ENCODE results near the gene CYP2D6. TPM values are rescaled to one million over a fixed set of nuclear protein-coding genes. Genes with fewer than 3 reads are reported as not detected.

CYP2D6 gene
- total and polyA plus RNA-seq, 10 of the 15 experiments (the other 5 are each of a cell fraction or from before 2014, with no cell fraction given): 0.08 to 1.4 (median 0.39) TPM

DNA sequence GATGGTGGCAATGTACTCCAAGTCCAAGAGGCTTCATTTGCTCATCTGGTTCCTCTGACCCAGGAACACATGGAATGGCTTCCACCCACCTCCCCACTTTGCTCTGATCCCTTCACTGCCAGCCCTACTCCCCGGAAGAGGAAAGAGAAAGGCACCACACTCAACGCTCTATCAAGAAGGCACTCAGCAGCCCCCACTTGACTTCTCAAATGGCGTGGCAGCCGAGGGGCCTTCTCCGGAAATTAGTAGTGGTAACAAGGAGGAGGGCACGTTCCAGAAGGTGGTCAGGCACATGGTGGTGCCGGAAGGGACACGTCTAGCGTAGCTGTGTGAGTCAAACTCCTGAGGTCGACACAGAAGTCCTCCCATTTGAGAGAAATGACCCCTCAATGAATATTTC is 36.5 kb upstream of the CYP2D6 start:
- Histone ChIP-seq H3K9ac (ENCODE audit: control insufficient read depth, insufficient read depth, low read length) (no peak overlapping the region), H3K27me3 (replicated peaks in 1 of 2; ENCODE audit: control insufficient read depth in 2 of 2, insufficient read depth in 2 of 2, low read length in 1 of 2) (no peaks in the 10 kb centered on the region), H3K27ac (ENCODE audit: control insufficient read depth, insufficient read depth) (no peak overlapping the region), H3K36me3 (ENCODE audit: control insufficient read depth in 2 of 2, insufficient read depth in 2 of 2, low read length in 1 of 2) (peaks cover 14 to 48% of the 10 kb centered on the region in 2 experiments; a peak in 3 of 4 replicates), H3K4me1 (ENCODE audit: control insufficient read depth, insufficient read depth, low read length) (peaks cover 2% of the 10 kb centered on the region), H3K4me3 (no peak overlapping the region), H3K79me2 (ENCODE audit: control insufficient read depth, insufficient read depth, low read length) (peaks cover 4% of the 10 kb centered on the region), H4K20me1 (ENCODE audit: control insufficient read depth, insufficient read depth) (no peaks in the 10 kb centered on the region; the same call in 1 of the 2 replicates), H3K9me3 (replicated peaks; ENCODE audit: control insufficient read depth, insufficient read depth, low read length) (no peaks in the 10 kb centered on the region), H3K4me2 (ENCODE audit: control insufficient read depth, insufficient read depth) (no peak overlapping the region), H2AFZ (ENCODE audit: control insufficient read depth, low read depth, low read length) (no peak overlapping the region)
- POLR2A ChIA-PET: no interaction called here
- RAD21 ChIA-PET (ENCODE audit: unreplicated experiment): interaction anchor here (0.8 to 1.0 kb wide), 2 partner anchors 63 to 201 kb away, joined by 3 read pairs; no protein-coding TSS in a partner anchor
- DNase-seq (ENCODE audit: low read depth, low spot score): no peak
- CTCF ChIA-PET: interaction anchor here (0.9 to 2.2 kb wide), 4 partner anchors 75 to 277 kb away, joined by 3 to 11 read pairs (median 5); partner anchors contain the start of gene NDUFA6
- intact Hi-C loops (cut with micrococcal nuclease; ENCODE audit: unreplicated experiment) (loop anchor here (5.0 kb wide), 1 partner anchor 200 kb away; the partner anchor contains the start of gene SEPTIN3), in situ Hi-C loops (cut with MboI) (loop anchor here (5.0 kb wide), 1 partner anchor 270 kb away; no protein-coding TSS in a partner anchor)
- no peak for TF ChIP-seq HDAC6 (IDR thresholded peaks at IDR 0.05; ENCODE audit: unreplicated experiment)
- no peak for TF ChIP-seq DPF2 (IDR thresholded peaks at IDR 0.05)
- TF ChIP-seq BHLHE40 (IDR thresholded peaks at IDR 0.05; ENCODE audit: borderline replicate concordance in 1 of 2, low read depth in 2 of 2, low read length in 1 of 2): no peak
- TF ChIP-seq IKZF1 (conservative IDR thresholded peaks at IDR 0.05): no peak
- TF ChIP-seq NBN (IDR thresholded peaks at IDR 0.05): no peak
- no peak for TF ChIP-seq ZBED1 (IDR thresholded peaks at IDR 0.05; ENCODE audit: borderline replicate concordance)
- TF ChIP-seq ZNF384 (IDR thresholded peaks at IDR 0.05; ENCODE audit: borderline replicate concordance, low read depth, low read length): no peak
- TF ChIP-seq, protein P1, sequence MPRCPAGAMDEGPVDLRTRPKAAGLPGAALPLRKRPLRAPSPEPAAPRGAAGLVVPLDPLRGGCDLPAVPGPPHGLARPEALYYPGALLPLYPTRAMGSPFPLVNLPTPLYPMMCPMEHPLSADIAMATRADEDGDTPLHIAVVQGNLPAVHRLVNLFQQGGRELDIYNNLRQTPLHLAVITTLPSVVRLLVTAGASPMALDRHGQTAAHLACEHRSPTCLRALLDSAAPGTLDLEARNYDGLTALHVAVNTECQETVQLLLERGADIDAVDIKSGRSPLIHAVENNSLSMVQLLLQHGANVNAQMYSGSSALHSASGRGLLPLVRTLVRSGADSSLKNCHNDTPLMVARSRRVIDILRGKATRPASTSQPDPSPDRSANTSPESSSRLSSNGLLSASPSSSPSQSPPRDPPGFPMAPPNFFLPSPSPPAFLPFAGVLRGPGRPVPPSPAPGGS (IDR thresholded peaks at IDR 0.05; ENCODE audit: borderline replicate concordance, insufficient read depth, low read depth, low read length, poor library complexity, severe bottlenecking): no peak
- TF ChIP-seq MXI1 (IDR thresholded peaks at IDR 0.05; ENCODE audit: low read depth, low read length): no peak
- no peak for TF ChIP-seq ZNF217 (IDR thresholded peaks at IDR 0.05)
- TF ChIP-seq SUPT20H (IDR thresholded peaks at IDR 0.05; ENCODE audit: borderline replicate concordance, control insufficient read depth, low read depth, low read length): no peak
- TF ChIP-seq, protein P2, sequence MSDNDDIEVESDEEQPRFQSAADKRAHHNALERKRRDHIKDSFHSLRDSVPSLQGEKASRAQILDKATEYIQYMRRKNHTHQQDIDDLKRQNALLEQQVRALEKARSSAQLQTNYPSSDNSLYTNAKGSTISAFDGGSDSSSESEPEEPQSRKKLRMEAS (IDR thresholded peaks at IDR 0.05; ENCODE audit: low read depth, low read length): no peak
- no peak for TF ChIP-seq FOXK2 (IDR thresholded peaks at IDR 0.05)
- no peak for TF ChIP-seq PML (IDR thresholded peaks at IDR 0.05; ENCODE audit: low read length)
- TF ChIP-seq HDGF (IDR thresholded peaks at IDR 0.05): no peak
- SMC1A ChIA-PET (ENCODE audit: uncharacterized antibody, unreplicated experiment): interaction anchor here (1.7 to 13.3 kb wide), 3 partner anchors 22 to 271 kb away, joined by 5 to 153 read pairs (median 8); no protein-coding TSS in a partner anchor
- 87% methylated on average over 10 of the region's 10 CpGs for WGBS (ENCODE audit: insufficient coverage, insufficient replicate concordance, low lambda C conversion rate, missing lambda C conversion rate)
- no peak for ATAC-seq
- BruUV-seq (replicated peaks): no TSS peak
- FAIRE-seq: no peak

Data from GM12878 (cell line).